Stomach (tissue), 4 donors: ENCODE data around the gene CRKL.

Source experiments
- POLR2A ChIP-seq, 4 donors: fragments of 450-650 bp; IDR thresholded peaks; one replicate each; pipeline ENCODE4 v1.6.1; 2016; ENCODE audit warnings: antibody characterized with exemption in 4 of 4, control low read depth in 2 of 4, mild to moderate bottlenecking in 1 of 4, moderate library complexity in 1 of 4
- TF ChIP-seq, protein P1 (sequence below), 7 experiments: fragments of 450-650 bp in 4 of 7; fragments of 200-600 bp in 3 of 7; sonication (generic) in 3 of 7; IDR thresholded peaks; one replicate each; pipeline ENCODE4 v1.5.1; 2016 to 2019; ENCODE audit warnings: antibody characterized with exemption in 7 of 7, control low read depth in 2 of 7, mild to moderate bottlenecking in 1 of 7

DNA sequence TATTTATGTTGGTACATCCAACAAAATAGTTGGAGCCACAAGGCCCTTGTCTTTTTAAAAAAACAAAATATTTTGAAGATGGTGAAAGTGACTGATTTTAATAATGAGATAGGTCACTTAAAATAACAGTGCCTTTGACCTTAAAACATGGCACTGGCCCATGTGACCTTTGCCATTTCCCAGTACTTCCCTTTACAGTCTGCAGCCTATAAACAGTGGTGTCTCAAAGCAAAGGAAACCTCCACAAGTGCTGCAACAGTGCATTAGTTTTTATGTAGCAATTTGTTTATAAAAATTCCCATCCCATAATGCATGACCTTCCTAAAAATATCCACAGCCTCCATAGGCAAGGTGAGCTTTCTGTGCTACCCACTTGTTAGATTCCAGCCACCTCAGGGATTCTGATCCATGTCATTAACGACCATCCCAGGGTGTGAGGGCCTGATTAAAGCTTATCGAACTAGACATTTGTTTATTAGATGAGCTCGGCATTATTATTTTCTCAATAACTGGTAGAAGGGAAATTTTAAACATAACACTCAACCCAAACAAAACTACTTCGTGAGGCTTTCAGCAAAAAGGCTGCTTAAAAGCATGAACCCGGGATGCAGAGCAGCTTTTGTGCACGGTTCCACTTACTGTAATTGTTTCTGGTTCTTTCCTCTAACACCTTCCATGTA is 28.0 kb upstream of the CRKL start:
- TF ChIP-seq, protein P1, sequence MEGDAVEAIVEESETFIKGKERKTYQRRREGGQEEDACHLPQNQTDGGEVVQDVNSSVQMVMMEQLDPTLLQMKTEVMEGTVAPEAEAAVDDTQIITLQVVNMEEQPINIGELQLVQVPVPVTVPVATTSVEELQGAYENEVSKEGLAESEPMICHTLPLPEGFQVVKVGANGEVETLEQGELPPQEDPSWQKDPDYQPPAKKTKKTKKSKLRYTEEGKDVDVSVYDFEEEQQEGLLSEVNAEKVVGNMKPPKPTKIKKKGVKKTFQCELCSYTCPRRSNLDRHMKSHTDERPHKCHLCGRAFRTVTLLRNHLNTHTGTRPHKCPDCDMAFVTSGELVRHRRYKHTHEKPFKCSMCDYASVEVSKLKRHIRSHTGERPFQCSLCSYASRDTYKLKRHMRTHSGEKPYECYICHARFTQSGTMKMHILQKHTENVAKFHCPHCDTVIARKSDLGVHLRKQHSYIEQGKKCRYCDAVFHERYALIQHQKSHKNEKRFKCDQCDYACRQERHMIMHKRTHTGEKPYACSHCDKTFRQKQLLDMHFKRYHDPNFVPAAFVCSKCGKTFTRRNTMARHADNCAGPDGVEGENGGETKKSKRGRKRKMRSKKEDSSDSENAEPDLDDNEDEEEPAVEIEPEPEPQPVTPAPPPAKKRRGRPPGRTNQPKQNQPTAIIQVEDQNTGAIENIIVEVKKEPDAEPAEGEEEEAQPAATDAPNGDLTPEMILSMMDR (IDR thresholded peaks at IDR 0.05): no peak
- no peak for TF ChIP-seq POLR2A (IDR thresholded peaks at IDR 0.05)
